GM08714 (cell line): Measurements from ENCODE around the gene MTG2.

ENCODE experiments used
- H3K4me3 ChIP-seq: fragments of 200-500 bp; sonication (Bioruptor generic); 2 replicates; pipeline ENCODE4 v1.5.1; 2014; ENCODE audit warnings: mild to moderate bottlenecking, low read length, inconsistent platforms
- ZNF274 ChIP-seq: IDR thresholded peaks from 2 replicates; pipeline ENCODE4 v1.6.1; 2012; ENCODE audit warnings: mild to moderate bottlenecking, low read depth, low read length

MTG2 gene

GRCh38 chr20:62227977-62228958, 45.4 kb downstream of the MTG2 start:
- H3K4me3 ChIP-seq, result no peak overlapping the region
- no peak for TF ChIP-seq ZNF274

DNA sequence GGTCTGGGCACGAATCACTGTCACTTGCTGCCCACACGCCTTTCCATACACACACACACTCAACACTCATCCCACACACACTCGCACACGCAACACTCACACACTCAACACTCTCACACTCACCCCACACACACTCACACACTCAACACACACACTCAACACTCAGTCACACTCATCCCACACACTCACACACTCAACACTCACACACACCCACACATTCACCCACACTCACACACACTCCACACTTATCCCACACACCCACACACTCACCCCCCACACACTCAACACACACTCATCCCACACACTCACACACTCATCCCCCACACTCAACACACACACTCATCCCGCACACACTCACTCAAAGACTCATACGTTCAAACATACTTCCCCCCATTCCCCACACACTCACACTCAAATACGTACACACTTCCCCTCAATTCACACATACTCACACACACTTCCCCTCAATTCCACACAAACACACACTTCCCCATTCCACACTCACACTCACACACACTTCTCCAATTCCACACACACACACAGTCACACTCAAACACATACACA, 46.2 kb downstream of the MTG2 start:
- no peak for TF ChIP-seq ZNF274
- H3K4me3 ChIP-seq, result no peak overlapping the region

- no peak overlapping the region for H3K4me3 ChIP-seq
- TF ChIP-seq ZNF274, result no peak
These were observed 46.8 kb downstream of the MTG2 start for GRCh38 chr20:62229667-62230066.

GRCh38 chr20:62230276-62230675, 47.4 kb downstream of the MTG2 start:
- TF ChIP-seq ZNF274, result no peak
- H3K4me3 ChIP-seq, result no peak overlapping the region

DNA sequence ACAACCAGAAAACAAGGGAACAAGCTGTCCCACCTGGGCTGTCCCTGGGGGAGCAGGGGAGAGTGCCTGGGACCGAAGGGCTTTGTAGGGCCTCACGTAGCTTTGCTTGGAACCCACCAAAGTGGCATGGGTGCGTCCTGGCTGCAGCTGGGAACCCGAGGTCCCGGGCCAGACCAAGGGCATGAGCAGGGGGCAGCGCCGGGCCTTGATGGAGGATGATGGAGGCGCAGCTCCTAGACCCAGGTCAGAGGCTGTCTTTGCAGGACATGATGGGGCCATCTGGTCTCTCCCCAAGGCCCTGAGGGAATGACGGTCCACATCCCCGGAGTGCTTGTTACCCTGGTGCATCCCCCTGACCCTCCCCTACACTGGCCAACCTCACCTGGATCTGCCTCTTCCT, 47.9 kb downstream of the MTG2 start:
- no peak overlapping the region for H3K4me3 ChIP-seq
- TF ChIP-seq ZNF274, result no peak

DNA sequence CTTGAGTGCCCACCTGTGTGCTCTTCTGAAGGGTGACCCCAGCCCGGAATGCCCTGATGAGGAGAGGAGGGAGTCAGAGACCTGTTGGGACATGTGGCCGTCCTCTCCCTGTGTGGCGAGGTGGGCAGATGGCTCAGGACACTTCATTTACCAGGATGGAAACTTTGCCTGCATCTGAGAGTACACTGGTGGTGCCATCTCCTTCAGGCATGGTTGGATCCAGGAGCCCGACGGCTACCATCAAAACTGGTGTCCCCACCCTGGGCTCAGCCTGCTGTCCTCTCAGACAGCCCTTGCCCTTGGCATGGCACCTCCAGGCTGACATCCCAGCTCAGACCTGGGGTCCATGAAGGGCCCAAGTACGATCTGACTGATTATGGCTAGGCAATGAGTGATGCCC, 48.5 kb downstream of the MTG2 start:
- TF ChIP-seq ZNF274, result no peak
- no peak overlapping the region for H3K4me3 ChIP-seq

GRCh38 chr20:62232194-62232593, 49.4 kb downstream of the MTG2 start:
- H3K4me3 ChIP-seq, result no peak overlapping the region
- TF ChIP-seq ZNF274, result no peak

- no peak for TF ChIP-seq ZNF274
- no peak overlapping the region for H3K4me3 ChIP-seq
These were observed 50.2 kb downstream of the MTG2 start for GRCh38 chr20:62232770-62233645.

DNA sequence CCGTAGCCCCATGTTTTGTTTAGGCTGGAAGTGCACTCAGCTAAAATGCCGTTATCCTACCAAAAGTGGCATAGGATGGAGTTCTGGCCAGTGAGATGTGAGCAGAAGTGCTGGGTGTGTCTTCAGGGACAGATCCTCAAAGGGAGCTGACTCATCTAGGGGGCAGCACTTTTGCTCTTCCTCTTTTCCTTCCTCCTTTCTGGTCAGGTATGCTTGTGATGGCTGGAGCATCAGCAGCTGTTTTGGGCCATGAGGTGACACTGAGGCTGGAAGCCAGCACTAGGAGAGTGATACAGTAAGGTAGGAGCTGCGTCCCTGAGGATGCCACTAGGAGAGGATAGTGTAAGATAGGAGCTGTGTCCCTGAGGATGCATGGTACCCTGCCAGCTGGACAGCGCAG, 50.9 kb downstream of the MTG2 start:
- no peak overlapping the region for H3K4me3 ChIP-seq
- no peak for TF ChIP-seq ZNF274

GRCh38 chr20:62234339-62234738, 51.5 kb downstream of the MTG2 start:
- TF ChIP-seq ZNF274, result no peak

GRCh38 chr20:62235001-62235776, 52.4 kb downstream of the MTG2 start:
- no peak for TF ChIP-seq ZNF274
- H3K4me3 ChIP-seq, result no peak overlapping the region

More at GRCh38 chr20:62234339-62234738, 51.5 kb downstream of the MTG2 start:
- no peak overlapping the region for H3K4me3 ChIP-seq

GRCh38 chr20:62235777-62236157, 52.9 kb downstream of the MTG2 start:
- no peak overlapping the region for H3K4me3 ChIP-seq
- TF ChIP-seq ZNF274, result no peak

GRCh38 chr20:62236200-62236599, 53.4 kb downstream of the MTG2 start:
- no peak for TF ChIP-seq ZNF274
- no peak overlapping the region for H3K4me3 ChIP-seq
